DMS 273 (cell line): ENCODE results near the gene KDM2B.
A peak's percentile ranks its signal among the peaks of the same experiment; 100 is the strongest.
"Not testable (repeated sequence)": the region's sequence is repeated elsewhere in the genome, so short reads cannot be mapped to it uniquely, and the experiment has no call there.

Experiments used
- DNase-seq: peaks from one replicate; lab custom pipeline; 2025; ENCODE audit not compliant: unreplicated experiment; lab: John Stamatoyannopoulos, UW

Gene KDM2B

DNA sequence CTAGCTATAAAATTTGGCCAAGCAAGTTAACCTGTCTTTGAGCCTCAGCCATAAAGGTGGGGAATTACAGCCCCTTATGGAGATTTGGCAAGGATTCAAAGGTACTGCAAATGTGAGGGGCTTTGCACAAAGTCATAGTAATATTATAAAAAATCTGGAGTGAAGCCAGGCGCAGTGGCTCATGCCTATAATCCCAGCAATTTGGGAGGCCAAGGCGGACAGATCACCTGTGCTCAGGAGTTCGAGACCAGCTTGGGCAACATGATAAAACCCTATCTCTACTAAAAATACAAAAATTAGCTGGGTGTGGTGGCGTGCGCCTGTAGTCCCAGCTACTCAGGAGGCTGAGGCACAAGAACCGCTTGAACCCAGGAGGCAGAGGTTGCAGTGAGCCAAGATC lies 4.1 kb upstream of the KDM2B start:
- not testable (repeated sequence) for DNase-seq

DNA sequence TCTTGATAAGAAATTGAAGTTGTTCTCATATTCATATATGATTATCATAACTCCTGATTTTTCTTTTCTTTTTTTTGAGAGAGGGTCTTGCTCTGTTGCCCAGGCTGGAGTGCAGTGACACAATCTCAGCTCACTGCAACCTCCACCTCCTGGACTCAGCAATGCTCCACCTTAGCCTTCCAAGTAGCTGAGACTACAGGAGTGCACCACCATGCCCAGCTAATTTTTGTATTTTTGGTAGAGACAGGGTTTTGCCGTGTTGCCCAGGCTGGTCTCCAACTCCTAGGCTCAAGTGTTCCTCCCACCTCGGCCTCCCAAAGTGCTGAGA lies 2.5 kb upstream of the KDM2B start:
- DNase-seq = not testable (repeated sequence)

DNA sequence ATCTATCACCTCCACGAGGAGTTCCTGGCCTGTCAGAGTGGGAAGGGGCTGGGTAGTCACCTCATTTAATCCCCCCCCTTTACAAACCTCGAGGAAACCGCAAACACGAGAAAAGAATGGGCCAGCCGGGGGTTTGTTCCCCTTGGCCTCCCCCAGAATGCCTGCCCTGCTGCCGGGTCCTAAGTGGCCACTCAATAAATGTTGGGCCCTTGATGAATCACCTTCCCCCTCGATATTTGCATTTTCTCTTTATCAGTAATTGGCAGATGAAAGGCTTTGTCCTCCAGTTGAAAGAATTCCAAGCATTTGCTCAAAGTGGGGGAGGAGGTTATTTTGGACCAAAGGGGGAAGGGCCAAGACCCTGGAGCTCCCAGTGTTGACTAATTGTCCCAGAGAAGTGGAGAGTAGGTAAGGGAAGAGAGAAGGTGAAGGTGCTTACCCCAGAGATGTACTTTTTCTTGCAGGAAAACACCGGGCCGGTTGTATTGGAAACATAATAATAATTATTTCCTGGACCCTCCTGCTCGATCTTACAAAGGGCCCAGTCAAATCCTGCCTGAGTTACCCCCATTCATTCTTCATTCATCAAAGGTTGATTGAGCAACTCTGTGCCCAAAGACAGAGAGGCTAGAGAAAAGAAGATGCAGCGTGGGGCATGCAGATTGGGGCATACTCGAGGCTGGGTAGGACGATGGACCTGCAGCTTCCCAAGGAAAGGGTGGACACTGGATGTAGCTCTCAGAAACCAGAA lies 1.9 kb upstream of the KDM2B start:
- DNase-seq = no peak

DNA sequence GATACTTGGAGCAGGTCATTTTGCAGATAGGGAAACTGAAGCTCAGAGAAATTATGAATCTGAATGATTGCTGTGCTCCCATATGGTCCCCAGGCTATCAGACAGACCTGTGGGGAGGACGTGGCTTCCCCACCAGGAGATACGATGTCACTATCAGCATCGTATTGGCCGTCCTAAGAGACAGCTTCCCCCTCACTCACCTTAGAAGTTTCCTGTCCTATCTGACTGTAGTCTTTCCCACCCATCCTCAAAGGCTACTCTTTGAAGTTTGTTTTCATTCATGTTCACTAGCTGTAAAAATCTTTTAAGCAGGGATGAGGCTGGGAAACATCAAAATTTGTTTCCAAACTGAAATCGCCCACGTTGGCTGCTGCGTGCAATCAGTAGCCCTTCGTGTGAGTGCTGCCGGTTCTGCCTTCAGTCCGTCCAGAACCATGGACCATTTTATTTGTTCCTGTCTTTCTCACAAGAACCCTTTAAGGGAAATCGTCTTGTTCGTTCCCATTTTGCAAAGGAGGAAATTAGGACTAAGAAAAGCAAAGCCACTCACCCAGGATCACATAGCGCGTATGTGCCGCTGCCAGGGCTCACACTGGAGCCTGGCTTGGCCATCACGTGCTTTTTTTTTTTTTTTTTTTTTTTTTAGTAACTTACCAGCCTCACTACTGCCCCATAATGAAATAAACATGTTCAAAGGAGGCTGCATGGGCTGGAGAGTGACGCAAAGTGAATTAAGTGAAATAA lies 1.0 kb upstream of the KDM2B start:
- DNase-seq = peak; percentile 17

DNA sequence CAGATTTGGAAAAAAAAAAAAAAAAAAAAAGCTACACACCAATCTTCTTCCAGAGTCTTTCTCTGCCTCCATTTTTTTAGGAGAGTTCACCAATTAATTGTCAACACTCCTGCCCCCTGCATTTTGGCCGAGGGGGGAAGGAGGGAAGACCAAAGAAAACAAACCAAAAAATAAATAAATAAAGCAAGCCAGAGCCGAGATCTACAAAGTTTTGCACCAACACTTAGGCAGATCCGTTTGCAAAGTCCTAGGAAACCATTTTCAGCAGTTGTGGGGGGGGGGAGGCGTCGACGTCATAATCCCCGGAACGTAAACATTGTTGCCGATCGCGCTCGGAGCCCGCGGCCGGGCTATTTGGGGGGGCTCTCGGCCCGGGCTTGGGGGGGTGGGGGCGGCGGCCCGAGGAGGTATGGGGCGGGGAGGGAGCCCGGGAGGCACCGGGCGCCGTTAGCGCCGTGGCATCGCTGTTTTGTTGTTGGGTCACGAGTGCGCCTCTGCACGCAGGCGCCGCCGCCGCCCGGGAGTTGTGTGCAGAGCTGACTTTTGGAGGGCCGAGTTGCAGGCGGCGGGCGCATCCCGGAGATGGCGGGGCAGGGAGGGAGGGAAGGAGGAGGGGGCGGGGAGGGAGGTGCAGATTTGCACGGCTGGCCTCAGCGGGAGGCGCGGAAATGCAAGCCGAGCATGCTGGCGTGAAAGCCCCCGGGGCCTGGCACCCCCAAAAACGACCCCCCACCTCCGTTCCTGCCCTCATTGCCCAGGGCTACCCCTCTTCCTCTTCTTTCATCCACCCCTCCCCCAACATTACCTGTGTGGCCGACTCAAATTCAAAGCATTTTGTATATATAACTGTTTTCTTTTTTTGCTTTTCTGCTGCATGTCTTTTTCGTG lies 598 bp downstream of the KDM2B start:
- DNase-seq = peak; percentile 81

DNA sequence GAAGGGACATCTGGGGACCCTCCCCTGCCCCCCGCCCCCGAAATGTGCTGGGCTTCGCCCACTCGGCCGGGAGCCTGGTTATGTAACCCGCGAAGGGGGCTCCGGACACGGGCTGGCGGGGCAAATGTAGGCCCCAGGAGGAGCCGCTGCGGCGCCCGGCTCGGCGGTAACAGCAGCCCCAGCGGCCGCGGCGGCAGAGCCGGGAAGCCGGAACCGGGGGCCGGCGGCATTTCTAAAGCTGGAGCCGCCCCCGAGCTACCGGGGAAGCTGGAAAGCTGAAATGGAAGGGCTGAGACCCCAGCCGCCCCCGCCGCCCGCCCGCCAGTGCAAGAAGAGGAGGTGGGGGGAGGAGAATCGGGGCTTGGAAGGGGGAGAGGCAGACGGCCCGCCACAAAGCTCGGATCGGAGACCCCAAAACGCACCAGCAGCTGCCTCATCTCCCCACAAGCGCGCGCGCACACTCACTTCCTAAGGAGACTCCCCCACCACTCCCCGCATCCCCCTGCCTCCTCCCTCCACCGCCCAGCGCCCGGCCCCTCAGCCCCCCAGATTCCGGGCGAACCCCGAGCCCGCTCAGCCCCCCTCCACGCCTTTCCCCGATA lies 1.5 kb downstream of the KDM2B start:
- DNase-seq = peak; percentile 52

DNA sequence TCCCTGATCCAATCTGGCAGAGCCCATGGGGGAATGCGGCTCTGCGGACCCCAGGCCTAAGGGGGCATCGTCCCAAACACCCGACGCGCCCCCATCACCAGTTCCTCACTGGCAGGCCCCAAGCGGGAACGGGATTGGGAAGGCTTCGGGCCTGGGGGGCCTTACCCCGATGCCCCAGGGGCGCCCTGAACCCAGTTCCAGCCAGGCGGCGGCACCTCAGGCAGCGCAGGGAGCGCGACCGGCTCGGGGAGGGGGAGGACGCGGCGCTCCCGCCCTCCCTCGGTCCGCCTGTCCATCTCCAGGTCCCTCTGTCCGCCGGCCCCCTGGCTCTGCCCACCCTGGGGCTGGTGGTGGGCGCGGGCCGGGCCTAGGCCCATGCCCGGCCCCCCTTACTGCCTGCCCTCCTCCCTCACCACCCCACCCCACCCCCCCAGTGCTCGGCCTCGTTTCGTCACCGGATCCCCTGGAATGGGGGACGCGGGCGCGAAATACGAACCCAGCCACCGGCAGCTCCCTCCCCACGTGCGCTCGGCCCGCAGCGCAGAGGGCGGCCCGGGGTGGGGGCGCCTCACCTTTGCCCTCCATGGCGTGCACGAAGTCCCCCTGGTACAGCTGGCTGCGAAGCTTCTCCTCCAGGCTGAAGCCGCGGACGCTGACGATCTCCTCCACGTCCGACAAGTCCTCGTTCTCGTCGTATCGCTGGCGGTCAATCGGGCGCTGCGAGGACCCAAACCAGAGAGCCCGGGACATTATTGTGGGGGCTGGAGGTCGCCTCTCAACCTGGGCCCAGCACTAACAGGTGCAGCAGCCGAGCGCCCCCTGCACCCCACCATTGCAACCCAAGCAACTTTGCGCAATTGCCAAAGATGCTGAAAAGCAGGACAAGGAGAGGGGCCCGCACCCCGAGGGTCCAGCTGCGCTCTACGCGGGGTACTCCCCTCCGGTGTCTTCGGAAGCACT lies 2.3 kb downstream of the KDM2B start:
- no peak for DNase-seq

DNA sequence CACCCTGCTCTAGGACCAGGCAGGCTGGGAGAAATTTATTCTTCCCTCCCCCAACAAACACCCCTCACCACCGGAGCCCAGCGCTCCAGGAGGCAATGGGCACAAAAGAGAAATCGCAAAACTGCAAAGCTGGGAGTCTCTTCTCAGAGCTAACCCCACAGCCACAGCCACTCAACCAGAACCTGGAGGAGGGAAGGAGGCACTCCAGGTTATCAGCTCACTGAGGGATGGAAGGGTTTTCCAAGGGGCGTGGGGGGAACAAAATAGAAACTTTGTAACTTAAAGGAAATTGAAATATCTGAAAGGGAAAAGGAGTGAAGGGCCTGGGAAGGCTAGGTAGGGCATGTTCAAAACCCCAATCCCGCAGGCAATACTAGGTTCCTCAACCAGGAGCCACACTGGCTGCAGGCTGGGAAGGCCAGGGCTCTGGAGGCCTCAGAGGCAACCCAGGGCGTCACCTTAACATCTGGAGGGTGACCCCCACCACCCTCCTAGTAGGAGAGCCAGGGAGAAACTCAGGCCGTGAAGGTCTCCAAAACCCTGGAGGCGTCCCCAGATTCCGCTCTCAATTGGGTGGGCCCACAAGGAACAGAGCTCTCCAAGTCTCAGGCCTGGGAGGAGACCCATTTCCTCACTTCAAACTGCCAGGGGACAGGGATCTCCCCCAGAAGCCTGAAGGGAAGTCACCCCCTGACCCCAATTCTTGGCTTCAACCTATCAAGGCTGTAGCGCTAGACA lies 3.2 kb downstream of the KDM2B start:
- no peak for DNase-seq

DNA sequence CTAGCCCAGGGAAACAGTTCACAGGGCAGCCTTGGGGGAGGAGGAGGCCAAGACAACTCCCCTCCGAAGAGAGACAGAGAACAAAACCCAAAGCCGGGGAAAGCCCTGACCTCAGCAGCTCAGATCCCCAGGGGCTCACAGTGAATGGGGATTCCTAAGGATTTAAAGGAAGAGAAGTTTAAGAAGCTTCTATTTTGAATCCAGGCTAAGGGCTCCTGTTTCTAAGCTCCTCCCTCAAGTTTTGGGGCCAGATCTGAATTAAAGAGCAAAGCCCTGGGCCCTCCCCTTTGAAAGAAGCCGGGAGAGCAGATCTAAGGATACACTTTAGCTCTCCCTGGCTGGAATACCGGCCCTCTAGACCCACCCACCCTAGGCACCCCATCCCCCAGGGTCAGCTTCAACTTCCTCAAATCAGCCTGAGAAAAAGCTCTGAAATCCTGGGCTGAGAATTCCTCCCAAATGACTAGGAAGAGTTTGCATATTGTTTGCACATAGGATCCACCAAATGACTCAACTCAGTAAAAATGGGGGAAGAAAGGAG lies 3.9 kb downstream of the KDM2B start:
- DNase-seq = no peak

DNA sequence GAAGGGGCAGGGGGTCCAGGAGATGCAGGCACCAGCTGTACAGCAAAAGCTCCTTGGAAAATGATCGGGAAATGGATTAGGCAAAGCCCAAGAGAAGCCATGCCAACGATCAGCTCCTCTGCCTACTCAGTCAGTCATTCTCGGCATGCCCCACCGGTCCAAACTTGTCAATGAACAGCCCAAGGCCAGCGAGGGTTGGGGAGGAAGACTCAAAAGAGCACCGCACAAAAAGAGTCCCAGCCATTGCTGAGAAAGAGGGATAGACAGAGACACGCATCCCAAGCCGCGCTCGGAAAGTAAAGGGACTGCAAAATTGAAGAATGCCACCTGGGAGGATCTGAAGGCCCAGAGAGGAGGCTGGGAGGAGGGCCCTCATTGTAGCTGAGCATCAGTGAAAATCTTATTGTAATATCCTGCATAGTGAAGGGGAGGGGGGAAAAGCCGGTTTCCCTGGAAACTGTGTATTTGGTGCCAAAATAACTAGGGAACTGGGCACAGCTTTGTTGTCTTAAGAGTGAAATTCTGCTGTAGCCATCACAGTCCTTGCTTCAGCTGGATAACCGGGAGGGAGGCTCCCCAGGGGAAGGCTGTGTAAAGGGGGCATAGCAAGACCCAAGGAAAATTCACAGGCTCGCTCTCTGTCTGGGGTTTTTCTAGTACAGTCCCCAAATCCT lies 4.7 kb downstream of the KDM2B start:
- no peak for DNase-seq

DNA sequence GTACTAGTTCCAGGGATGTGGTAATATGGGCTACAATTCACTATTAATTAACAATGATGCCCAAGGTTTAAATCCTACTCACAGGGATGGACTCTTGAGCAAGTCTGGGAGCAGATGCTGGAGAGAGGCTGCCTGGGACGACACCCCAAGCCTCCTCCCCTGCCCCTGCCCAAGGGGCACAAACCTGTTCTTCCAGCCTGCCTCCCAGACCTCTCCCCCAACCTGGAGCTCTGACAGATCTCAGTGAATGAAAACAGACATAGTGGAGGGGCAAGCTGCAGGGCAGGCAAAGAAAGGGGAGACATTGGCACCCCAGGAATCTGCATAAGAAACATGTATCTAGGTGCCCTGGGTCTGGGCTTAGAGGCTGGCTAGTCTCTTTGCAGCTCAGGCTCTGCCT lies 5.8 kb downstream of the KDM2B start:
- no peak for DNase-seq

DNA sequence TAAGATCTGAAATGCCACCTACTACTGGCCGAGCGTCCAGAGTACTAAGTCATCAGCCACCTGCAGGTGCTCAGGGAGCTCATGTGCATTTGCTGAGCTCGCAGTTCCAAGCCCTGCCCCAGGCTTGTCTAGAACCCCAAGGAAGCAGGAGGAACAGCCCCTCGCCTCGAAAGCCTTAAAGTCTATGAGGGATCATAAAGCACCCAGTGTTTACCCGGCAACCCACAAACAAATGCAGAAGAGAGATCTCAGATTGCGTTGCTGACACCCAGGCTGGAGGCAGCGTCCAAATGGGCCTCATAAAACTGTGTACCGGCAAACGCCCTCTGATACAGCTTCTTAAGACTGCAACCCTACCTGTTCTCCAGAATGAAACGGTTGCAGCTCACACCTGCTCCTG lies 6.8 kb downstream of the KDM2B start:
- DNase-seq = no peak

DNA sequence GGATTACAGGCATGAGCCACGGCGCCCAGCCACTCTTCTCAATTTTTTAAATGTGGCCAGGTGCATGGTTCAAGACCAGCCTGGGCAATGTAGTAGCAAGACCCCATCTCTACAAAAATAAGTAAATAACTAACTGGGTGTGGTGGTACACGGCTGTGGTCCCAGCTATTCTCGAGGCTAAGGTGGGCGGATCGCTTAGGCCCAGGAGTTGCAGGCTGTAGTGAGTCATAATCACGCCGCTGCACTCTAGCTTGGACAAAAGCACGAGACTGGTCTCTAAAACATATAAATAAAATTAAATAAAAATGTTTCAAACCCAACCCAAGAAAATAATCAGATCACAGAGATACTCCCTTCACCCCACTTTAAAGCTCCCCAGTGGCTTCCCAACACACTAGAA lies 8.9 kb downstream of the KDM2B start:
- no peak for DNase-seq

DNA sequence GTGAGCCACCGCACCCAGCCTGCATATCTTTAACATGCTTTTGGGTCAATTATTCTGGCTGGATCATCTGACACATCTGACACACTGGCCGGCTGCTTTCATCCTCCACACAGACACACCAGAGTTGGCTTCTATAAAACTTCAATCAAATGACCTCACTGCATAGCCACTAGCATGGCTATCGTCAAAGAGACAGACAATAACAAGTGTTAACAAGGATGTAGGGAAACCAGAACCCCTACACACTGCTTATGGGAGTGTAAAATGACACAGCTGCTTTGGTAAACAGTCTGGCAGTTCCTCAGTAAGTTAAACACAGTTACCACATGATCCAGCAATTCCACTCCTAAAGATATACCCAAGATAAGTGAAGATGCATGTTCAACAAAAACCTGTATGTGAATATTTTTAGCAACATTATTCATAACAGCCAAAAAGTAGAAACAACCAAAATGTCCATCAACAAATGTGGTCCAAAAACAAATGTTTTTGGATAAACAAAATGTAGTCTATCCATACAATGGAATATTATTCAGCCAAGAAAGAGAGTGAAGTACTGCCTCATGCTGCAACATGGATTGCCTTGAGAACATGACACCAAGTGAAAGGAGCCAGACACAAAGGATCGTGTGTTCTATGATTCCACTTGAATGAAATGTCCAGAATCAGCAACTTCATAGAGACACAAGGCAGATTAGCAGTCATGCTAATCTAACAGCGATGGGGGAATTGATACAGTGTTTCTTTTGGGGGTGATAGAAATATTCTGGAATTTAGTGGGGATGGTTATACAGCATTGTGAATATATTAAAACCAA lies 10.1 kb downstream of the KDM2B start:
- no peak for DNase-seq

DNA sequence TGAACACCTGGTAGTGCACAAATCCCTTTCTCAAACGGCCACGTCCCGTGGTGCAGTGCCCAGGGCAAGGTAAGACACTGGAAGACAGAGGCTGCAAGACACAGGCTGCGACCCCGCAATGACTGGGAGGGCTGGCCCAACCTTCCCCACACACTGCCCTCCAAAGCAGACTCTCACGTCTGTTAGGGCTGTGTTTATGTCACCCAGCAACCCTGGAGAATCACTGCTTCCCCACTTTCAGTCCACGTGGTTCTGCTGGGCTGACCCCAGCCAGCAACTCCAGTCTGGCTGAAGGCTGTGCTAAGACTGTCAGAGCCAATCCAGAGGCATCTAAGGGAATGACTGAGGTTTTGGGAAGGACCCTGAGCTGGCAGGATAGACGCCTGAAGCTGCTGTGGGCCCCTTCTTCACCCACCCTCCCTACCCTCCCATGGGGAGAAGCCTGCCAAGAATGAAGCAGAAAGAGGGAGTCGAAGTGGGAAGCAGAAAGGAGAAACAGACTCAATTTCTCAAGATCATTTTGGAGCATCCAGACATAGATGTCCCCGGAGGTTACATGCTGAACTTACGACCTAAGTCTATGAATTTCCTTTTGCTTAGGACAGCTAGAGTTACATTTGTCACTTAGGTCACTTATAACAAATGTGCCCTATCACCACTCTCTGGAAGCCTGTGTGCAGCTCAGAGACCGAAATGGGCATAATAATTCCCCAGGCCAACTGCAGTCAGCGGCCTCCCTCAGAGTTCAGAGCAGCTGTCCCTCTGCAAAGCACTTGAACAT lies 11.7 kb downstream of the KDM2B start:
- DNase-seq = peak; percentile 29

DNA sequence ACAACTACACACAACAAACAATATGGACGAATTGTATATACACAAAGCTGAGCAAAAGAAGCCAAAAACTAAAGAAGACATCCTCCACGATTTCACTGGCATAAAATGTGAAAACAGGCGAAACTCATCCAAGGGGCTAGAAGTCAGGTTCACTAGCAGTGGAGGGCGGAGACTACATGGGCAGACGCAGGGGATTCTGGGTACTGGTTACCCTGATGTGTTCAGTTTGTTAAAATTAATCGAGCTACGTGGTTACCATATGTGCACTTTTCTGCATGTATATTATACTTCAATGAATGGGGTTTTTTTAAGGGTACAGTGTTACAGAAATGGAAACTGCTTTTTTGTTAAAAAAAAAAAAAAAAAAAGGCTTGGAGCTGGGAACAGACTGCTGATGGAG lies 12.3 kb downstream of the KDM2B start:
- no peak for DNase-seq

DNA sequence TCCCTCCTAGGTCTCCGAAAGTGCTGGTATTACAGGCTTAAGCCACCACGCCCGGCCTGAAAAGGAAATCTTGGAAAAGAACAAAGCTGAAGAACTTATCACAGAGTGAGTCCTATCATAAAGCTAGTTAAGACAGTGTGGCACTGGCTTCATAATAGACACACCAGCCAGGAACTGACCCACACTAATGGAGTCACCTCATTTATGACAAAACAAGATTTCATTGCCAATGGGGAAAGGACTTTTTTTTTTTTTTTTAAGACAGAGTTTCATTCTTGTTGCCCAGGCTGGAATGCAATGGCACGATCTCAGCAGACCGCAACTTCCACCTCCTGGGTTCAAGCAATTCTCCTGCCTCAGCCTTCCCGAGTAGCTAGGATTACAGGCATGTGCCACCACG lies 15.7 kb downstream of the KDM2B start:
- DNase-seq = no peak
